B cell (primary cell): ENCODE measurements around the gene ST8SIA5. TPM values are rescaled to one million over a fixed set of nuclear protein-coding genes. Genes with fewer than 3 reads are reported as not detected.

ENCODE experiments used
- ATAC-seq: fragments of 200-7000 bp; cut with Tn5 transposase; one replicate; pipeline ENCODE4 v1.10.0; 2021; ENCODE audit warnings: low read depth, mild to moderate bottlenecking, moderate number of reproducible peaks, moderate library complexity
- CTCF ChIA-PET: fragments of 350-600 bp; sonication (Branson Sonifier 250); formaldehyde crosslinking; loops from one replicate; lab custom pipeline; 2021; ENCODE audit warnings: antibody characterized with exemption, inconsistent platforms; lab: Charles Lee
- POLR2A ChIA-PET: fragments of 350-600 bp; sonication (Branson Sonifier 250); formaldehyde crosslinking; loops from one replicate; lab custom pipeline; 2021; ENCODE audit warnings: antibody characterized with exemption; lab: Charles Lee
- DNase-seq: peaks from one replicate; pipeline ENCODE4 v3.0.0; 2013
- H2AFZ ChIP-seq: 2 replicates; pipeline ENCODE4 v1.6.1; 2012; ENCODE audit warnings: mild to moderate bottlenecking, low read depth, low read length; ENCODE audit not compliant: insufficient read depth, poor library complexity, severe bottlenecking
- H3K27ac ChIP-seq, 2 donors: 1 replicate in 1 of 2; 2 replicates in 1 of 2; pipeline ENCODE4 v1.5.1; 2012 to 2013; ENCODE audit warnings: low read length in 2 of 2, mild to moderate bottlenecking in 2 of 2, moderate library complexity in 1 of 2
- H3K27me3 ChIP-seq, 4 experiments: fragments of 200-600 bp in 1 of 4; sonication (generic) in 1 of 4; replicated peaks in 1 of 4; 1 replicate in 2 of 4; 2 replicates in 2 of 4; pipeline versions ENCODE4 v1.6.1 to v1.7.0; 2013 to 2016; ENCODE audit warnings: low read length in 3 of 4, mild to moderate bottlenecking in 2 of 4, mixed read lengths in 1 of 4, moderate library complexity in 1 of 4; ENCODE audit not compliant: insufficient read depth in 4 of 4, control insufficient read depth in 3 of 4; ENCODE audit errors: control extremely low read depth in 1 of 4
- H3K36me3 ChIP-seq, 2 experiments: replicated peaks in 1 of 2; 1 replicate in 1 of 2; 2 replicates in 1 of 2; pipeline versions ENCODE4 v1.6.1 to v1.7.1; 2013; ENCODE audit warnings: low read length in 1 of 2; ENCODE audit not compliant: insufficient read depth in 2 of 2, control insufficient read depth in 1 of 2; ENCODE audit errors: control extremely low read depth in 1 of 2, extremely low read depth in 1 of 2
- H3K4me1 ChIP-seq, 2 donors: fragments of 200-600 bp in 1 of 2; sonication (generic) in 1 of 2; 1 replicate in 1 of 2; 2 replicates in 1 of 2; pipeline versions ENCODE4 v1.5.1 to v1.6.1; 2013 to 2017; ENCODE audit warnings: low read length in 2 of 2; ENCODE audit not compliant: control insufficient read depth in 2 of 2, insufficient read depth in 2 of 2
- H3K4me2 ChIP-seq: replicated peaks from 2 replicates; pipeline ENCODE3; 2012; ENCODE audit warnings: mild to moderate bottlenecking, low read depth, low read length; ENCODE audit not compliant: poor library complexity, severe bottlenecking
- H3K4me3 ChIP-seq, 5 experiments: fragments of 200-600 bp in 1 of 5; sonication (generic) in 1 of 5; 1 replicate in 3 of 5; 2 replicates in 2 of 5; pipeline versions ENCODE4 v1.5.1 to v1.7.0; 2011 to 2016; ENCODE audit warnings: low read length in 4 of 5, mild to moderate bottlenecking in 4 of 5, low read depth in 2 of 5, control low read depth in 1 of 5, moderate library complexity in 1 of 5; ENCODE audit not compliant: insufficient read depth in 1 of 5; ENCODE audit errors: control extremely low read depth in 1 of 5, extremely low read depth in 1 of 5
- H3K79me2 ChIP-seq: fragments of 200-600 bp; sonication (generic); one replicate; pipeline ENCODE4 v1.6.0; 2016; ENCODE audit warnings: low read length; ENCODE audit not compliant: control insufficient read depth, insufficient read depth
- H3K9ac ChIP-seq: fragments of 200-600 bp; sonication (generic); 2 replicates; pipeline ENCODE4 v1.6.1; 2017; ENCODE audit warnings: mild to moderate bottlenecking, low read length, moderate library complexity
- H3K9me3 ChIP-seq, 3 donors: one replicate each; pipeline versions ENCODE4 v1.6.1 to v1.7.1; 2013; ENCODE audit warnings: low read length in 2 of 3; ENCODE audit not compliant: control insufficient read depth in 2 of 3, insufficient read depth in 1 of 3; ENCODE audit errors: control extremely low read depth in 1 of 3
- H4K20me1 ChIP-seq: 2 replicates; pipeline ENCODE4 v1.6.0; 2012; ENCODE audit warnings: mild to moderate bottlenecking, low read length; ENCODE audit not compliant: insufficient read depth, control insufficient read depth, poor library complexity, severe bottlenecking
- H3K27ac Mint-ChIP-seq: one replicate; pipeline ENCODE4 v1.8.0; 2021; ENCODE audit warnings: mixed read lengths
- H3K27me3 Mint-ChIP-seq: one replicate; pipeline ENCODE4 v1.8.0; 2021; ENCODE audit warnings: mixed read lengths
- H3K4me1 Mint-ChIP-seq: one replicate; pipeline ENCODE4 v1.8.0; 2021; ENCODE audit warnings: mixed read lengths
- H3K4me3 Mint-ChIP-seq: one replicate; pipeline ENCODE4 v1.8.0; 2021; ENCODE audit warnings: mixed read lengths
- H3K9me3 Mint-ChIP-seq: one replicate; pipeline ENCODE4 v1.8.0; 2022; ENCODE audit warnings: mixed read lengths; ENCODE audit not compliant: insufficient read depth
- CTCF ChIP-seq: fragments of 200-600 bp; IDR thresholded peaks from one replicate; pipeline ENCODE4 v1.8.0; 2022; ENCODE audit warnings: antibody characterized with exemption, mild to moderate bottlenecking
- EZH2 ChIP-seq: IDR thresholded peaks from 2 replicates; pipeline ENCODE4 v1.6.1; 2012; ENCODE audit warnings: borderline replicate concordance, low read depth, mild to moderate bottlenecking, moderate library complexity, low read length; ENCODE audit not compliant: insufficient read depth, poor library complexity, severe bottlenecking
- WGBS: methylation state at CpG from one replicate; pipeline ENCODE4 v1.1.5; 2013; ENCODE audit warnings: missing lambda C conversion rate; ENCODE audit not compliant: insufficient coverage; 5-methylcytosine and 5-hydroxymethylcytosine counted together
- intact Hi-C: fragments of 100-400 bp; cut with micrococcal nuclease; formaldehyde crosslinking; loops from one replicate; pipeline ENCODE4 v1.10.0; 2022
- polyA plus RNA-seq: library from polyadenylated mRNA; depleted of rRNA; stranded (reverse); fragments of >200 nt; gene quantifications from 2 replicates; pipeline ENCODE4 v1.2.3, GENCODE V29; 2012
- total RNA-seq, 2 donors: library from RNA; stranded (reverse); fragments of 120-200 nt in 1 of 2; gene quantifications; 1 replicate in 1 of 2; 2 replicates in 1 of 2; pipeline versions ENCODE4 v1.2.3 to v1.2.4, GENCODE V29; 2013 to 2022

Gene ST8SIA5
- total and polyA plus RNA-seq, 2 donors (not counting 1 experiment from before 2014, with no cell fraction given), result not detected

- Histone ChIP-seq H3K36me3 (no peaks in the 10 kb centered on the region), H3K4me3 (no peak overlapping the region), H3K4me2 (no peak overlapping the region), H2AFZ (no peak overlapping the region), H3K79me2 (no peaks in the 10 kb centered on the region), H3K4me1 (no peaks in the 10 kb centered on the region), H3K9ac (no peak overlapping the region), H3K9me3 (no peaks in the 10 kb centered on the region), H4K20me1 (no peaks in the 10 kb centered on the region), H3K27ac (no peak overlapping the region), H3K27me3 (peaks cover 0 to 2% (median 0%) of the 10 kb centered on the region in 4 experiments)
- ATAC-seq, result no peak
- Mint-ChIP-seq H3K27ac (no peak overlapping the region), H3K4me3 (no peak overlapping the region), H3K9me3 (no peaks in the 10 kb centered on the region), H3K27me3 (peaks cover 20% of the 10 kb centered on the region), H3K4me1 (no peaks in the 10 kb centered on the region)
- intact Hi-C loops, result no loop called here
- CTCF ChIA-PET, result no interaction called here
- WGBS, result 82% methylated on average over 5 of the region's 6 CpGs
- POLR2A ChIA-PET, result no interaction called here
- no peak for DNase-seq
- TF ChIP-seq CTCF (no peak), EZH2 (no peak)
Measured at GRCh38 chr18:46672062-46672970, 84.5 kb downstream of the ST8SIA5 start.

GRCh38 chr18:46668694-46669093 lies 88.2 kb downstream of the ST8SIA5 start:
- H3K27ac Mint-ChIP-seq, result no peak overlapping the region
- no peak overlapping the region for H3K4me2 ChIP-seq
- H3K27me3 Mint-ChIP-seq, result peaks cover 10% of the 10 kb centered on the region
- no peak overlapping the region for H3K4me3 Mint-ChIP-seq
- no peaks in the 10 kb centered on the region for H3K36me3 ChIP-seq
- H3K79me2 ChIP-seq, result no peaks in the 10 kb centered on the region
- no peak for DNase-seq
- H2AFZ ChIP-seq, result no peak overlapping the region
- ChIA-PET POLR2A (no interaction called here), CTCF (interaction anchor here (3.8 kb wide), 1 partner anchor 10 kb away, joined by 13 read pairs; no protein-coding TSS in a partner anchor)
- no peak overlapping the region for H3K4me3 ChIP-seq
- H3K9me3 ChIP-seq, result no peaks in the 10 kb centered on the region
- TF ChIP-seq CTCF (no peak), EZH2 (no peak)
- no peak overlapping the region for H3K27ac ChIP-seq
- no peaks in the 10 kb centered on the region for H4K20me1 ChIP-seq
- H3K27me3 ChIP-seq, result peaks cover 0 to 2% (median 0%) of the 10 kb centered on the region in 4 experiments
- ATAC-seq, result no peak
- H3K9ac ChIP-seq, result no peak overlapping the region
- no peaks in the 10 kb centered on the region for H3K4me1 Mint-ChIP-seq
- 59% methylated on average over 6 of the region's 6 CpGs for WGBS
- H3K9me3 Mint-ChIP-seq, result no peaks in the 10 kb centered on the region
- H3K4me1 ChIP-seq, result no peaks in the 10 kb centered on the region
- intact Hi-C loops, result no loop called here
